K562 (cell line): Measurements from ENCODE around the gene EEF1A1. TPM values are rescaled to one million over a fixed set of nuclear protein-coding genes. Genes with fewer than 3 reads are reported as not detected.

Source experiments
- CREB3 ChIP-seq: fragments of 450-650 bp; conservative IDR thresholded peaks from 2 replicates; pipeline ENCODE4 v1.6.1; 2016; ENCODE audit warnings: missing genetic modification characterization, low read depth, mild to moderate bottlenecking, missing compliant biosample characterization, moderate library complexity
- FOXA3 ChIP-seq, 2 experiments: fragments of 450-650 bp in 1 of 2; sonication (generic) in 1 of 2; formaldehyde crosslinking; IDR thresholded peaks in 1 of 2; conservative IDR thresholded peaks in 1 of 2; 2 replicates each; pipeline versions ENCODE4 v1.4.0 to v1.8.0; 2020 to 2022; ENCODE audit warnings: mild to moderate bottlenecking in 2 of 2, missing genetic modification reagents in 1 of 2
- JUND ChIP-seq, 2 experiments: IDR thresholded peaks; 2 replicates in 1 of 2; 3 replicates in 1 of 2; pipeline ENCODE4 v1.6.1; 2011; ENCODE audit warnings: borderline replicate concordance in 2 of 2, low read depth in 2 of 2, low read length in 2 of 2, improper control_type of control experiment in 1 of 2, missing biosample characterization in 1 of 2, missing genetic modification characterization in 1 of 2, missing genetic modification reagents in 1 of 2
- MGA ChIP-seq: fragments of 450-650 bp; IDR thresholded peaks from 2 replicates; pipeline ENCODE4 v1.6.1; 2016; ENCODE audit warnings: mild to moderate bottlenecking, moderate library complexity
- SRSF3 ChIP-seq: fragments of 200-400 bp; formaldehyde crosslinking; IDR thresholded peaks from 2 replicates; pipeline ENCODE4 v1.6.1; 2016; ENCODE audit warnings: mild to moderate bottlenecking, low read length, moderate library complexity; ENCODE audit not compliant: insufficient read depth
- TCF7L2 ChIP-seq: fragments of 150-350 bp; IDR thresholded peaks from 2 replicates; pipeline ENCODE4 v1.6.1; 2016; ENCODE audit warnings: low read depth, mild to moderate bottlenecking, low read length, moderate library complexity
- TGIF2 ChIP-seq: sonication (generic); formaldehyde crosslinking; IDR thresholded peaks from 2 replicates; pipeline ENCODE4 v1.8.1; 2022; ENCODE audit warnings: mild to moderate bottlenecking, missing genetic modification reagents, moderate library complexity
- ZNF589 ChIP-seq: fragments of 200-800 bp; sonication (Bioruptor generic); IDR thresholded peaks from 2 replicates; pipeline ENCODE4 v1.6.1; 2016; ENCODE audit warnings: low read depth, missing genetic modification characterization, missing compliant biosample characterization
- polyA plus RNA-seq, 8 experiments: library from polyadenylated mRNA; depleted of rRNA in 4 of 8; stranded (reverse) in 5 of 8; unstranded in 3 of 8; fragments of >200 nt; fragmentation: Nextera tagmentation in 2 of 8; fragmentation: Illumina TruSeq in 1 of 8; extraction: Ambion mirVana in 2 of 8; extraction: Trizol in 1 of 8; gene quantifications; 2 replicates each; pipeline versions ENCODE4 v1.2.1 to v1.2.3, GENCODE V29; 2011 to 2014; ENCODE audit warnings: inconsistent platforms in 1 of 8, missing spikeins in 1 of 8
- total RNA-seq, 7 experiments: library from RNA; depleted of rRNA in 6 of 7; stranded (reverse); fragments of >200 nt in 6 of 7; fragmentation: Illumina TruSeq in 2 of 7; extraction: Trizol in 2 of 7; gene quantifications; 2 replicates each; pipeline versions ENCODE4 v1.2.1 to v1.2.3, GENCODE V29; 2011 to 2021; ENCODE audit warnings: low replicate concordance in 1 of 7

The EEF1A1 gene
- total and polyA plus RNA-seq, 9 of the 15 experiments (the other 6 are each of a cell fraction or from before 2014, with no cell fraction given): 6,453 to 17,323 (median 11,082) TPM

GRCh38 chr6:73509851-73510250 is 11.0 kb downstream of the EEF1A1 start (continued):
- TF ChIP-seq MGA (no peak), TGIF2 (CRISPR knock-in tag) (no peak), TCF7L2 (no peak), ZNF589 (CRISPR knock-in tag) (no peak), FOXA3 (CRISPR knock-in tag; conservative IDR thresholded peaks at IDR 0.05 in 1 of 2, IDR thresholded peaks at IDR 0.05 in 1 of 2) (no peak), CREB3 (tag) (no peak), JUND (IDR thresholded peaks at IDR 0.05; ENCODE audit: borderline replicate concordance, low read depth, low read length) (no peak), JUND (tag; IDR thresholded peaks at IDR 0.05; ENCODE audit: borderline replicate concordance, low read depth, low read length) (no peak), SRSF3 (no peak)
